ENCODE results near the gene C3AR1.

DNA sequence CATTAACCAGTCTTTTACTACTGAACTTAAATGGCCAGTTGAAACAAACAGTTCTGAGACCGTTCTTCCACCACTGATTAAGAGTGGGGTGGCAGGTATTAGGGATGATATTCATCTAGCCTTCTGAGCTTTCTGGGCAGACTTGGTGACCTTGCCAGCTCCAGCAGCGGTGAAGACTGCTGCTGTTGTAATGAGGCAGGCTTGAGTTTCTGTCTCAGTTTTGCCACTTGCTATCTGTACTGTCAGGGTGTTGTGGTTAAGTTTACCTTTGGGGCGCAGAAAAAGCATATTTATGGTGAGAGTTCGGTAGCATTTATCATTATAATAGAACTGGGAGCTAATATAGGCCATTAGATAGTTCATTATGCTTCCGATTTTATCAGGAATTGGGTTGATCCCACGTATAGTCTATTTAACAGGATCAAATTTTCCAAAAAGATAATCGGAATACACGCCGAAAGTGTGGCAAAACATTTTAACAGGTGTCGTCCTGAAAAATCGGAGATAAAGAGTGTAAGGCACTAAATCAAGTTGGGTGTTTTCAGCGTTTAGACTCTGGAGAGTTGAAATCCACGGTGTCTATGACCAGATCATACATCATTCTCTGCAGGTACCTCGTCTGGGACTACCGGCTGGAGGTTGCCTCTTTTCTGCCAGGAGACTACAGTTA, 15.2 kb upstream of the C3AR1 start:
- TF ChIP-seq, protein P1, sequence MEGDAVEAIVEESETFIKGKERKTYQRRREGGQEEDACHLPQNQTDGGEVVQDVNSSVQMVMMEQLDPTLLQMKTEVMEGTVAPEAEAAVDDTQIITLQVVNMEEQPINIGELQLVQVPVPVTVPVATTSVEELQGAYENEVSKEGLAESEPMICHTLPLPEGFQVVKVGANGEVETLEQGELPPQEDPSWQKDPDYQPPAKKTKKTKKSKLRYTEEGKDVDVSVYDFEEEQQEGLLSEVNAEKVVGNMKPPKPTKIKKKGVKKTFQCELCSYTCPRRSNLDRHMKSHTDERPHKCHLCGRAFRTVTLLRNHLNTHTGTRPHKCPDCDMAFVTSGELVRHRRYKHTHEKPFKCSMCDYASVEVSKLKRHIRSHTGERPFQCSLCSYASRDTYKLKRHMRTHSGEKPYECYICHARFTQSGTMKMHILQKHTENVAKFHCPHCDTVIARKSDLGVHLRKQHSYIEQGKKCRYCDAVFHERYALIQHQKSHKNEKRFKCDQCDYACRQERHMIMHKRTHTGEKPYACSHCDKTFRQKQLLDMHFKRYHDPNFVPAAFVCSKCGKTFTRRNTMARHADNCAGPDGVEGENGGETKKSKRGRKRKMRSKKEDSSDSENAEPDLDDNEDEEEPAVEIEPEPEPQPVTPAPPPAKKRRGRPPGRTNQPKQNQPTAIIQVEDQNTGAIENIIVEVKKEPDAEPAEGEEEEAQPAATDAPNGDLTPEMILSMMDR (IDR thresholded peaks at IDR 0.05), result no peak
- TF ChIP-seq AFF4 (CRISPR knock-in tag; IDR thresholded peaks at IDR 0.05; ENCODE audit: borderline replicate concordance) (no peak), ZNF263 (CRISPR knock-in tag; IDR thresholded peaks at IDR 0.05; ENCODE audit: low read depth) (no peak), CBFB (CRISPR knock-in tag; IDR thresholded peaks at IDR 0.05; ENCODE audit: low read depth) (no peak), ZNF317 (CRISPR knock-in tag; IDR thresholded peaks at IDR 0.05; ENCODE audit: borderline replicate concordance, low read depth) (no peak), ARID4B (CRISPR knock-in tag; IDR thresholded peaks at IDR 0.05; ENCODE audit: borderline replicate concordance) (no peak), MXD4 (CRISPR knock-in tag; IDR thresholded peaks at IDR 0.05; ENCODE audit: borderline replicate concordance) (no peak), FOXJ3 (CRISPR knock-in tag; IDR thresholded peaks at IDR 0.05; ENCODE audit: borderline replicate concordance) (no peak), ZBTB21 (CRISPR knock-in tag; IDR thresholded peaks at IDR 0.05; ENCODE audit: borderline replicate concordance) (no peak)
- TF ChIP-seq, protein P2, sequence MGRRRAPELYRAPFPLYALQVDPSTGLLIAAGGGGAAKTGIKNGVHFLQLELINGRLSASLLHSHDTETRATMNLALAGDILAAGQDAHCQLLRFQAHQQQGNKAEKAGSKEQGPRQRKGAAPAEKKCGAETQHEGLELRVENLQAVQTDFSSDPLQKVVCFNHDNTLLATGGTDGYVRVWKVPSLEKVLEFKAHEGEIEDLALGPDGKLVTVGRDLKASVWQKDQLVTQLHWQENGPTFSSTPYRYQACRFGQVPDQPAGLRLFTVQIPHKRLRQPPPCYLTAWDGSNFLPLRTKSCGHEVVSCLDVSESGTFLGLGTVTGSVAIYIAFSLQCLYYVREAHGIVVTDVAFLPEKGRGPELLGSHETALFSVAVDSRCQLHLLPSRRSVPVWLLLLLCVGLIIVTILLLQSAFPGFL (CRISPR knock-in tag; IDR thresholded peaks at IDR 0.05; ENCODE audit: borderline replicate concordance), result no peak
